HG03575 (cell line): Measurements from ENCODE around the gene PARD3B.

Experiments used
- ATAC-seq: cut with Tn5 transposase; IDR thresholded peaks from one replicate; pipeline ENCODE4 v1.9.1; 2021; ENCODE audit not compliant: unreplicated experiment, insufficient number of reproducible peaks, low FRiP score; ENCODE audit errors: extremely low read depth

The PARD3B gene

GRCh38 chr2:205283736-205284270 is 738.5 kb downstream of the PARD3B start:
- ATAC-seq, result no peak

GRCh38 chr2:205284334-205284733 is 739.1 kb downstream of the PARD3B start:
- ATAC-seq, result no peak

- ATAC-seq, result no peak
Observed at GRCh38 chr2:205287316-205287715, 742.0 kb downstream of the PARD3B start.

- no peak for ATAC-seq
Observed at GRCh38 chr2:205288686-205289085, 743.4 kb downstream of the PARD3B start.

- ATAC-seq, result no peak
Observed at GRCh38 chr2:205290299-205290698, 745.0 kb downstream of the PARD3B start.

GRCh38 chr2:205292665-205293295 is 747.5 kb downstream of the PARD3B start:
- no peak for ATAC-seq

- ATAC-seq, result no peak
Observed at GRCh38 chr2:205293559-205293958, 748.3 kb downstream of the PARD3B start.

- ATAC-seq, result no peak
Observed at GRCh38 chr2:205296959-205297358, 751.7 kb downstream of the PARD3B start.

- no peak for ATAC-seq
Observed at GRCh38 chr2:205297368-205297767, 752.1 kb downstream of the PARD3B start.

GRCh38 chr2:205297846-205298245 is 752.6 kb downstream of the PARD3B start:
- ATAC-seq, result no peak

- no peak for ATAC-seq
Observed at GRCh38 chr2:205311201-205311600, 765.9 kb downstream of the PARD3B start.

GRCh38 chr2:205321231-205321630 is 776.0 kb downstream of the PARD3B start:
- no peak for ATAC-seq

GRCh38 chr2:205323929-205324328 is 778.7 kb downstream of the PARD3B start:
- no peak for ATAC-seq

GRCh38 chr2:205324355-205324754 is 779.1 kb downstream of the PARD3B start:
- ATAC-seq, result no peak

- no peak for ATAC-seq
Observed at GRCh38 chr2:205333351-205333750, 788.1 kb downstream of the PARD3B start.

GRCh38 chr2:205337274-205337673 is 792.0 kb downstream of the PARD3B start:
- ATAC-seq, result no peak

GRCh38 chr2:205338156-205338555 is 792.9 kb downstream of the PARD3B start:
- no peak for ATAC-seq

GRCh38 chr2:205343103-205343502 is 797.8 kb downstream of the PARD3B start:
- ATAC-seq, result no peak

- no peak for ATAC-seq
Observed at GRCh38 chr2:205346649-205347048, 801.4 kb downstream of the PARD3B start.

- no peak for ATAC-seq
Observed at GRCh38 chr2:205347899-205348298, 802.6 kb downstream of the PARD3B start.

GRCh38 chr2:205352094-205352493 is 806.8 kb downstream of the PARD3B start:
- no peak for ATAC-seq
